GM10266 (cell line): ENCODE results near the gene CCL23.

Source experiments
- DNase-seq: peaks from one replicate; pipeline ENCODE4 v3.0.0; 2012; ENCODE audit errors: extremely low spot score
- TF ChIP-seq, protein P1 (sequence below): IDR thresholded peaks from 2 replicates; pipeline ENCODE4 v1.5.1; 2012; ENCODE audit warnings: mild to moderate bottlenecking, low read depth; ENCODE audit not compliant: control insufficient read depth, insufficient read depth; ENCODE audit errors: missing control alignments

The CCL23 gene

DNA sequence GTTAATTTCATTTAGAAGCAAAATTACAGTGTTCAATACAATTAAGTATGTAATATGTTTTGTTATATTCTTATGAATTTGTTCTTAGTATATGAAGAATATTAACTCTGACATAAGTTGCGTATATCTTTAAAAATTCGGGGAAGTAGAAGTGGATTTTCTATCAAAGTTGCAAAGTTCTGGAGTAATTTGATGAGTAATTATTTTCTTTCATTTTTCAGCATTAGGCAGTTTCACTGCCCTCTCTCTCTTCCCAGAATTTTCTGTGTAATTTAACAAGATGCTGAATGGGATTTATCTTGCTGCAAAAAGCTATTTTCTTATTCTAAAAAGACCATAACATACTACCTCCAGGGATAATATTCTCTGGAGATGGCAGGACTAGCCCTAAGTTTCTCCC, 37.4 kb upstream of the CCL23 start:
- TF ChIP-seq, protein P1, sequence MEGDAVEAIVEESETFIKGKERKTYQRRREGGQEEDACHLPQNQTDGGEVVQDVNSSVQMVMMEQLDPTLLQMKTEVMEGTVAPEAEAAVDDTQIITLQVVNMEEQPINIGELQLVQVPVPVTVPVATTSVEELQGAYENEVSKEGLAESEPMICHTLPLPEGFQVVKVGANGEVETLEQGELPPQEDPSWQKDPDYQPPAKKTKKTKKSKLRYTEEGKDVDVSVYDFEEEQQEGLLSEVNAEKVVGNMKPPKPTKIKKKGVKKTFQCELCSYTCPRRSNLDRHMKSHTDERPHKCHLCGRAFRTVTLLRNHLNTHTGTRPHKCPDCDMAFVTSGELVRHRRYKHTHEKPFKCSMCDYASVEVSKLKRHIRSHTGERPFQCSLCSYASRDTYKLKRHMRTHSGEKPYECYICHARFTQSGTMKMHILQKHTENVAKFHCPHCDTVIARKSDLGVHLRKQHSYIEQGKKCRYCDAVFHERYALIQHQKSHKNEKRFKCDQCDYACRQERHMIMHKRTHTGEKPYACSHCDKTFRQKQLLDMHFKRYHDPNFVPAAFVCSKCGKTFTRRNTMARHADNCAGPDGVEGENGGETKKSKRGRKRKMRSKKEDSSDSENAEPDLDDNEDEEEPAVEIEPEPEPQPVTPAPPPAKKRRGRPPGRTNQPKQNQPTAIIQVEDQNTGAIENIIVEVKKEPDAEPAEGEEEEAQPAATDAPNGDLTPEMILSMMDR = no peak
- DNase-seq = no peak

DNA sequence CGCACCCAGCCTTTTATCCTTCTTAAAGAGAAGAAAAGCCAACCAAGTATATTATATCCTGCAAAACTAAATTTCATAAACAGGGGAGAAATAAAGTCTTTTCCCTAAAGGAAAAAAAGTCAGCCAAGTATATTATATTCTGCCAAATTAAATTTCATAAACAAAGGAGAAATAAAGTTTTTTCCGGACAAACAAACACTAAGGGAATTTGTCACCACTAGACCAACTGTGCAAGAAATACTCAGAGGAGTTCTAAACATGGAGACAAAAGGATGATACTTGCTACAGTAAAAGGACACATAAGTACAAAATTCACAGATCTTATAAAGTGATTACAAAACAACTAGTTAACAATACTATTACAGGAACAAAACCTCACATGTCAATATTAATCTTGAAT, 31.9 kb upstream of the CCL23 start:
- TF ChIP-seq, protein P1 = no peak
- no peak for DNase-seq

DNA sequence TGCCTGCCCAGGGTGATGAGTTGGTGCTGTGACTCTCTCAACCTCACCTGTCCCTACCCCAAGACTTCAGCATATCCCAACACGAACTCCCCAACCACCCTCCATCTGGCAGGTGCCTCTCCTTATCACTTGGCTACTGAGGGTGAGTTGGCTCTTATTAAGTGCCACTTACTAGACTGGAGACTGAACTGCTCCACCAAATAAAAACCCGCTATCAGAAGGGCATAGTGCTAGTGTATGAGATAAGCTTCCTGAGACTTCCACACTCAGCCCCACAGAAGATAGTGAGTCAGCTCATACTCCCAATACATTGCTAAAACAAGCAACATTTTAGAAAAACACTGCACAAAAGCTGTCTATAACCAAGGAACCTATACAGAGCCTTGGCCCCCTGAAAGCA, 30.3 kb upstream of the CCL23 start:
- DNase-seq = no peak
- TF ChIP-seq, protein P1 = no peak

DNA sequence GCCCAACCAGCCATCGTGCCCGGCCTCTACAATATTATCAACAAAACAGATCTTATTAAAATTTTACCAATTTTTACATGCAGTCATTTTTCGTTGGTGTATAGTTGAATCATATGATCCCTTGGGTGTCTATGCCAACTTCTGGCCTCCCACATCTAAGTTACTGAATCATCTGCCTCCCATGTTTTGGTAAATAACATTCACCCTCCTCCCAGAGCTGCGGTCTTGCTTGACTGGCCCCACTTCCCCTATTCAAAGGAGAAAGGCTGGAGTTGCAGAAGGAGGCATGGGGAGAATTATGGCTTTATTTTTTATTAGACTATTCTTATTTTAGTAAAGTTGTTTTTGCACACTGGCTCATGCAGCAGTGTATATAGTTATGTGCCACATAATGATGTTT, 18.5 kb upstream of the CCL23 start:
- no peak for DNase-seq
- TF ChIP-seq, protein P1 = no peak

DNA sequence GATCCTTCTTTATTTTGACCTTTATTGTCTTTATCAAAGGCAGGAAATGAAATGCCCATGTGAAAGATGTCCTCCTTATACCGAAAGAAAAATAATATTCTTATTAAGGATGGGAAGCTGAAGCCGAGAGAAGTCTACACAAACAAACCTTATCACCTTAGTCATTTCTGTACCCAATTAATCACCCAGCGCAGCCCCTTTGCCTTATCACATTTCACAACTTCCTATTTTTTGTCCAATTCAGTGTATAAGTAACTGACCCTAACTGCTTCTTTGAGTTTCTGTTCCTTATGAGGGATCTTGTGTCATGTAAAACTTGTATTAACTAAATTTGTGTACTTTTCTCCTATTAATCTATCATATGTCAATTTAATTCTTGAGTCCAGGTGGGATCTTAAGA, 16.4 kb upstream of the CCL23 start:
- no peak for DNase-seq
- TF ChIP-seq, protein P1 = no peak

DNA sequence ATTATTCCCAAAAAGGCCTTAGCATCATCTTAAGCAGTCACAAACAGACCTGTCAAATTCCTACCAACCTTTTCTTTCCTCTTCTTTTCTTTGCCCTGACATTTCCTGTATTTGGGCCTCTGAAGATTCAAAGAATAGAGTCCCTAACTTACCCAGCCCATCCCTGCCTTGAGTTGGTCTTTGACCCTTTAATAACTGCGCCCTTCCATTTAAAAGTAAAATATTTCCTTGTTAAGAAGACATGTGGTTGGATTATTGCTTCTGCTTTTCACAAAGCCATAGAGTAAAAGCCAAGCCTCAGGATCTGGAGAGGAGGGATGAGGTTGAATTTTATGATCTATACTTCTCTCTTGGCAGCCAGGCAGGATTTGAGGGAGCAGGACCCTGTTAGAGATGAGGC, 13.2 kb upstream of the CCL23 start:
- no peak for DNase-seq
- TF ChIP-seq, protein P1 = no peak

DNA sequence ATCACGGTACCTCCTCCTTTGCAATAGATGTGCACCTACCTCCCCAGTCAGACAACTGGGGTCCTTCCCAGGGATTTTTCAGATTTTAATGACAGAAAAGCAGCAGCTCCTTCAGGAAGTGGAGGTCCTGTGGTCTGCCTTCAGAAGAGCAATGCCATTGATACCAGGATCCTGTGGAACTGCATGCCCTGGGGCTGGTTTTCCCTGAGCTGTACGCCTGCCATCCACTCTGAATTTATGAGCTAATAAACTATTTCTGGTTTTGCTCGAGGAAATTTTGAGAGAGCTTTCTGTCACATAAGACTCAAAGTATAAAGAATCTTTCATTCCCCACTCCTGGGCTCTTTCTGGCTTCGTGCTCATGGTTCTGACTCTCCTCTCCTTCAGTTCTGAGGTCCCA, 10.0 kb upstream of the CCL23 start:
- DNase-seq = no peak
- TF ChIP-seq, protein P1 = no peak
